Skeletal muscle satellite cell (primary cell): ENCODE results near the gene KRTAP5-7.
"Not testable (repeated sequence)": the region's sequence is repeated elsewhere in the genome, so short reads cannot be mapped to it uniquely, and the experiment has no call there.

Source experiments
- H3K27me3 ChIP-seq: 2 replicates; pipeline ENCODE4 v1.7.0; 2013; ENCODE audit warnings: low read length; ENCODE audit not compliant: control insufficient read depth, insufficient read depth
- H3K36me3 ChIP-seq: 2 replicates; pipeline ENCODE4 v1.7.0; 2013; ENCODE audit warnings: mild to moderate bottlenecking, control low read depth, low read length; ENCODE audit not compliant: insufficient read depth
- H3K4me1 ChIP-seq: 2 replicates; pipeline ENCODE4 v1.7.0; 2013; ENCODE audit warnings: low read length; ENCODE audit not compliant: control insufficient read depth, insufficient read depth
- H3K4me2 ChIP-seq: 2 replicates; pipeline ENCODE4 v1.7.0; 2013; ENCODE audit warnings: mild to moderate bottlenecking, low read length
- H3K4me3 ChIP-seq: 2 replicates; pipeline ENCODE4 v1.7.0; 2013; ENCODE audit warnings: low read length
- H3K9ac ChIP-seq: 2 replicates; pipeline ENCODE4 v1.7.0; 2013; ENCODE audit warnings: mild to moderate bottlenecking, low read depth, low read length, moderate library complexity
- H3K9me3 ChIP-seq: replicated peaks from 2 replicates; pipeline ENCODE4 v1.7.0; 2013; ENCODE audit warnings: mild to moderate bottlenecking, control low read depth, low read length

The KRTAP5-7 gene

DNA sequence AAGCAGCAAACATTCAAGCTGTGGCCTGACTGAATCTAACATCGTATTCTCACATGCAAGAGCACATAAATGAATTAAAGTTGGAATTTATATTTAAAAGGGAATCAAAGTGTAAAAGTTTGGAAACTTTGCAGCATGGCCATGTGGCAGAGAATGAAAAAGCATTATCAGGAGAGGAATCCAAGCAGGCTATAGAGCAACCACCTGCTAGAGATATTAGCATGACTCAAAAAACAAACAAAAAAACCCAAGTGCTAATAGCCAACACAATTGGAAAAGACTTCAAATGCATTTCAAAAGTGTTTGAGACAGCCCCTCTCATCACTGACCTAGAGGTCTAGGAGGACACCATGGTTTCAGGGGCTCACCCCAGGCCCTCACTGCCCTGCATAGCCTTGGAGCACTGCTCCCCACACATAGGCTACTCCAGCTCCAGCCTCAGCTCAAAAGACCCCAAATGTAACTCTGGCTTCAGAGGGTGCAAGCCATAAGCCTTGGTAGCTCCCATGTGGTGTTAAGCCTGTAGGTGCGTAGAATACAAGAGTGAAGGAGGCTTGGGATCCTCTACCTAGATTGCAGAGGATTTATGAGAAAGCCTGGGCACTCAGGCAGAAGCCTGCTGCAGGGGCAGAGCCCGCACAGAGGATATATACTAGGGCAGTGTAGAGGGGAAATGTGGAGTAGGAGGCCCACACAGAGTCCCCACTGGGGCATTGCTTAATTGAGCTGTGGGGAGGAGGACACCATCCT lies 1.7 kb upstream of the KRTAP5-7 start:
- no peak overlapping the region for H3K9ac ChIP-seq
- no peaks in the 10 kb centered on the region for H3K9me3 ChIP-seq
- no peak overlapping the region for H3K4me3 ChIP-seq
- H3K36me3 ChIP-seq, result no peaks in the 10 kb centered on the region
- no peak overlapping the region for H3K4me2 ChIP-seq
- no peaks in the 10 kb centered on the region for H3K4me1 ChIP-seq
- H3K27me3 ChIP-seq, result peaks cover 2% of the 10 kb centered on the region

DNA sequence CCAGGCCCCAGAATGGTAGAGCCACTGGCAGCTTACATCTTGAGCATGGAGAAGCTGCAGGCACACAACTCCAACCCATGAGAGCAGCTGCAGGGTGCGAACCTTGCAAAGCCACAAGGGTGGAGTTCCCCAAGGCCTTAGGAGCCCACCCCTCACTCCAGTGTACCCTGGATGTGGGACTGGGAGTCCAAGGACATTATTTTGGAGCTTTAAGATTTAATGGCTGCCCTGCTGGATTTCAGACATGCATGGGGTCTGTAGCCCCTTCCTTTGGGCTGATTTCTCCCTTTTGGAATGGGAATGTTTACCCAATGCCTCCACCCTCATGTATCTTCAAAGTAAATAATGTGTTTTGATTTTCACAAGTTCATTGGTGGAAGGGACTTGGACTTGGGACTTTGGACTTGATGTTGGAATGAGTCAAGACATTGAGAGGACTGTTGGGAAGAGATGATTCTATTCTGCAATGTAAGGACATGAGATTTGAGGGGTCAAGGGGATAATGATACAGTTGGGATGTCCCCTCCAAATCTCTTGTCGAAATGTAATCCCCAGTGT lies 1.1 kb upstream of the KRTAP5-7 start:
- no peaks in the 10 kb centered on the region for H3K9me3 ChIP-seq
- peaks cover 2% of the 10 kb centered on the region for H3K27me3 ChIP-seq
- no peak overlapping the region for H3K9ac ChIP-seq
- H3K4me1 ChIP-seq, result no peaks in the 10 kb centered on the region
- no peak overlapping the region for H3K4me2 ChIP-seq
- H3K4me3 ChIP-seq, result no peak overlapping the region
- no peaks in the 10 kb centered on the region for H3K36me3 ChIP-seq

DNA sequence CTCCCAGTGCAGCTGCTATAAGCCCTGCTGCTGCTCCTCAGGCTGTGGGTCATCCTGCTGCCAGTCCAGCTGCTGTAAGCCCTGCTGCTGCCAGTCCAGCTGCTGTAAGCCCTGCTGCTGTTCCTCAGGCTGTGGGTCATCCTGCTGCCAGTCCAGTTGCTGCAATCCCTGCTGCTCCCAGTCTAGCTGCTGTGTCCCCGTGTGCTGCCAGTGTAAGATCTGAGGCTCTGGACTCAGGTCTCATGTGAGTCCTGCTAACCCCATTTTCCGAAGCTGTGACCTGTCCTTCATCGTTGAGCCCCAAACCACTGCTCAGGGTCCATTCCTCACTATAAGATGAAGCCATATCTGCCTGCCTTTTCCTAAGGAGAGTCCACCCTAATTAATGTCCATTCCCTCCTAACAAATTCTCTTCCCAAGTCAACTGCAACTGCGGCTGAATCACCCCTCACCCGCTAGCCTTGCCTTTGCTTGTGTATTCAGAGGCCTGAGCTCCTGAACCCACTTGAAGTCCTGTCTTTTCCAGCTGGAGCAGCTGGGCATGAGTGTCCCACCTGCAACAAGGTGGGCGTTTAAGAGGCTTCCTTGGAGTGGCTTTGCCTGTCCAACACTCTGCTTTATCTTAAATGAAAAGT lies 626 bp downstream of the KRTAP5-7 start:
- Histone ChIP-seq H3K36me3 (no peaks in the 10 kb centered on the region), H3K9me3 (no peaks in the 10 kb centered on the region), H3K4me2 (no peak overlapping the region), H3K4me3 (no peak overlapping the region), H3K27me3 (peaks cover 10% of the 10 kb centered on the region), H3K4me1 (no peaks in the 10 kb centered on the region), H3K9ac (no peak overlapping the region)

DNA sequence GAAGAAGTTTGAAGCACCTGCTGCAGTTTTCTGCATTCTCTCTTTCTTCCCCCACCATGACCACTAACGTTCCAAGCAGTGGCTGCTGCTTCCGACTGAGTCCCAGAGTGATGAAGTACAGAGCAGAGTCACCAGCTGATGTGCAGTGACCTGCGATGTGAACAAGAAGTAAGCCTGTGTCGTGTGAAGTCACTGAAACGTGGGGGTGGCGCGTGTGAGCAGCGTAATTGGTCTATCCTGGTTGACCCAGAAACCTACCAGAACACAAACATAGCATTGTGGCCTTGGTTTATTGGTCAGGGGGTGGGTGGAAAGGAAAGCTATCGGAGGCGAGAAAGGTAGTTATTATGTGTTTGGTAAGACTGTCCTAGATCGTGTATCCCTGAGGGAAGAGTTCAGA lies 3.5 kb downstream of the KRTAP5-7 start:
- Histone ChIP-seq H3K4me1 (no peaks in the 10 kb centered on the region), H3K36me3 (no peaks in the 10 kb centered on the region), H3K4me3 (no peak overlapping the region), H3K9me3 (no peaks in the 10 kb centered on the region), H3K9ac (no peak overlapping the region), H3K27me3 (peaks cover 10% of the 10 kb centered on the region), H3K4me2 (no peak overlapping the region)

DNA sequence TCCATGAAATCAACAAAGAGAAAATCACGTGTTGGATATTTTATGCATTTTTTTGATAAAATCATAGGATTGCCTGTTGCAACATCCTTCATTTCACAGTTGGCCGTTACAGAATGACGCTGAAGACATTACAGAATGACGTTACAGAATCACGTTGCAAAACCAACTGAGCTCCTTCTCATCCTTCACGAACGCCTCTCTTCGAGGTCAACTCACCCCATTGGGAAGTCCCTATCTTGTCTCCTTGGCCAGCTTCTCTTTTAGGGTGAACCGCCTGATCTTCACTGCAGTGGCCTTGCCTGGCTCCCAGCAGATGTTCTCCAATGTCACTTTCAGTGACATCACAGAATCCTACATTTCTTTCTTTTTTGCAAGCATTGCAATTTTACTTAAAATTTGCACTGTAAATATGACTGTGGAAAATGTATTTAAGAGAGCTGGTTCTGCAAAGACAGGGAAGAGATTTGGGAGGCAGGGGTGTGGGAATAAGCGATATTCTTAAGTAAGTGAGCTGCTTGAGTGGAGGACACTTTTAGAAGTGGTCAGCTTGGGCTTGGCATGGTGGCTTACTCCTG lies 5.1 kb downstream of the KRTAP5-7 start:
- Histone ChIP-seq H3K27me3 (peaks cover 10% of the 10 kb centered on the region), H3K9me3 (no peaks in the 10 kb centered on the region), H3K36me3 (no peaks in the 10 kb centered on the region), H3K9ac (no peak overlapping the region), H3K4me1 (no peaks in the 10 kb centered on the region), H3K4me3 (no peak overlapping the region), H3K4me2 (no peak overlapping the region)

DNA sequence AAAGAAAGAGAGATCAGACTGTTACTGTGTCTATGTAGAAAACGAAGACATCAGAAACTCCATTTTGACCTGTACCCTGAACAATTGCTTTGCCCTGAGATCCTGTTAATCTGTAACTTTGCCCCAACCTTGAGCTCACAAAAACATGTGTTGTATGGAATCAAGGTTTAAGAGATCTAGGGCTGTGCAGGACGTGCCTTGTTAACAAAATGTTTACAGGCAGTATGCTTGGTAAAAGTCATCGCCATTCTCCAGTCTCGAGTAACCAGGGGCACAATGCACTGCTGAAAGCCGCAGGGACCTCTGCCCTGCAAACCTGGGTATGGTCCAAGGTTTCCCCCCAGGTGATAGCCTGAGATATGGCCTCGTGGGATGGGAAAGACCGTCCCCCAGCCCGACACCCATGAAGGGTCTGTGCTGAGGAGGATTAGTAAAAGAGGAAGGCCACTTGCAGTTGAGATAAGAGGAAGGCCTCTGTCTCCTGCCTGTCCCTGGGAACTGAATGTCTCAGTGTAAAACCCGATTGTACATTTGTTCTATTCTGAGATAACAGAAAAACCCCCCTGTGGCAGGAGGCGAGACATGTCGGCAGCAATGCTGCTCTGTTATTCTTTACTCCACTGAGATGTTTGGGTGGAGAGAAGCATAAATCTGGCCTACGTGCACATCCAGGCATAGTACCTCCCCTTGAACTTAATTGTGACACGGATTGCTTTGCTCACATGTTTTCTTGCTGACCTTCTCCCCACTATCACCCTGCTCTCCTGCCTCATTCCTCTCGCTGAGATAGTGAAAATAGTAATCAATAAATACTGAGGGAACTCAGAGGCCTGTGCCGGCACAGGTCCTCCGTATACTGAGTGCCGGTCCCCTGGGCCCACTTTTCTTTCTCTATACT lies 7.9 kb downstream of the KRTAP5-7 start:
- H3K4me3 ChIP-seq, H3K4me2 ChIP-seq, H3K36me3 ChIP-seq, H3K9ac ChIP-seq, H3K4me1 ChIP-seq, H3K9me3 ChIP-seq: not testable (repeated sequence)
- H3K27me3 ChIP-seq, result peaks cover 10% of the 10 kb centered on the region

DNA sequence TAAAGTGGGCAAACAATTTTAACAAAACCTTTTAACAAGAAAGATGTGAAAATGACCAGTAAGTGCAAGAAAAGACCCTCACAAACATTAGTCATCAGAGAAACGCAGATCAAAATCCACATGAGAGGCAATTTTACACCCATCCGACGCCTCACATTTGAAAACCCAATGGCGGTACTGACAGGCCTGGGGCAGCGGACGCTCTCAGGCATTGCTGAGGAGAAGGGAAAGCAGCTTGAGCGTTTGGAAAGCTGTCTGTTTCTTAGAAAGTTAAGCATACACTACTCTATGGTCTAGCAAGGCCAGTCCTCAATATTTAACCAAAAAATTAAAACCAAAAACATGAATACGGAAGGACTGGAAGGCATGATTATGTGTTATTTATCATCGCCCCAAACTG lies 8.8 kb downstream of the KRTAP5-7 start:
- H3K4me3 ChIP-seq, result no peak overlapping the region
- peaks cover 8% of the 10 kb centered on the region for H3K27me3 ChIP-seq
- H3K36me3 ChIP-seq, result no peaks in the 10 kb centered on the region
- H3K4me1 ChIP-seq, result no peaks in the 10 kb centered on the region
- H3K9me3 ChIP-seq, result no peaks in the 10 kb centered on the region
- no peak overlapping the region for H3K9ac ChIP-seq
- no peak overlapping the region for H3K4me2 ChIP-seq

DNA sequence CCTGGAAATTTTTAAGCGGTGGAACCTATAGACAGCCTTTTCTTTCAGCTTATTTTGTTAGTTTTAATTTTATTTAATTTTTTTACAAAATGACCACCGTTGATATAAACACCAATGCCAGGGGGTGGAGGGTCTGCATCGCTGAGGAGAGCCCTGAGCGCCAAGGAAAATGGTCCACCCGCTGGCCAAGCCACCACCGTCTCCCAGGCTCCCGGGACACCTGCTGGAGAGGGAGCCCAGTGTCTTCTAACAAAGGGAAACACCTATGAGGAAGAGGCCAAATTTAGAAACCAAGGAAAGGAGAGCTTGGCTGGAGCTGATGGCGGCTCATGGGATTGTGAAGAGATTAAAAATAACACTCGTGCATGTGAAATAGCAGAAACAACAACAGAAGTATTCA lies 10.5 kb downstream of the KRTAP5-7 start:
- Histone ChIP-seq H3K27me3 (no peaks in the 10 kb centered on the region), H3K4me3 (no peak overlapping the region), H3K4me1 (no peaks in the 10 kb centered on the region), H3K4me2 (no peak overlapping the region), H3K9ac (no peak overlapping the region), H3K9me3 (no peaks in the 10 kb centered on the region), H3K36me3 (no peaks in the 10 kb centered on the region)

DNA sequence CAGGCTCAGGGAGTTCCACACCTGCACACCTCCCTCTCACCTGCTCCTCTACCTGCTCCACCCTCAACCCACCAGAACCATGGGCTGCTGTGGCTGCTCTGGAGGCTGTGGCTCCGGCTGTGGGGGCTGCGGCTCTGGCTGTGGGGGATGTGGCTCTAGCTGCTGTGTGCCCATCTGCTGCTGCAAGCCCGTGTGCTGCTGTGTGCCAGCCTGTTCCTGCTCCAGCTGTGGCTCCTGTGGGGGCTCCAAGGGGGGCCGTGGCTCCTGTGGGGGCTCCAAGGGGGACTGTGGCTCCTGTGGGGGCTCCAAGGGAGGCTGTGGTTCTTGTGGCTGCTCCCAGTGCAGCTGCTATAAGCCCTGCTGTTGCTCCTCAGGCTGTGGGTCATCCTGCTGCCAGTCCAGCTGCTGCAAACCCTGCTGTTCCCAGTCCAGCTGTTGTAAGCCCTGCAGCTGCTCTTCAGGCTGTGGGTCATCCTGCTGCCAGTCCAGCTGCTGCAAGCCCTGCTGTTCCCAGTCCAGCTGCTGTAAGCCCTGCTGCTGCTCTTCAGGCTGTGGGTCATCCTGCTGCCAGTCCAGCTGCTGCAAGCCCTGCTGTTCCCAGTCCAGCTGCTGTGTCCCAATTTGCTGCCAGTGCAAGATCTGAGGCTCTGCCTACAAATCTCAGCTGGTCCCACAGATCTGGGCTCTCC lies 11.1 kb downstream of the KRTAP5-7 start, which contains the start of gene KRTAP5-8:
Gene KRTAP5-8 (plus strand): TSS at position 49 of the 689 bp plus-strand sequence. CDS start 31 bp downstream, at position 80.
- not testable (repeated sequence) for H3K36me3 ChIP-seq, H3K9ac ChIP-seq, H3K27me3 ChIP-seq, H3K4me2 ChIP-seq, H3K4me1 ChIP-seq, H3K9me3 ChIP-seq, H3K4me3 ChIP-seq

DNA sequence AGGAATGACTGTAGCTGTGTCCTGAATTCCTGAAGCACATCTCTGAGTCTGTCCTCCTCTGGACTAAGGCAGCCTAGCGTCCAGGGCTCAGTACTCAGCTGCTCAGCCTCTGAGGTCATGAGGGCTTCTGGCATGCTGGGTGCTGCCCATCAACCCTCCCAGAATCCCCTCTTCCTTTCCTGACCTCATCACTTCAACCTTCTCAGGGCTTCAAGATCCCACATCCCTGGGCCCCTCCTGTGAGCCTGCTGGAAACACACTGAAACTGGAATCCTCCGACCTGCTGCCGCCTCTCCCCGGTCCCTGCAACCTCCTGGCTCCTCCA lies 11.6 kb downstream of the KRTAP5-7 start:
- no peaks in the 10 kb centered on the region for H3K27me3 ChIP-seq
- H3K4me1 ChIP-seq, result no peaks in the 10 kb centered on the region
- no peak overlapping the region for H3K4me2 ChIP-seq
- H3K9ac ChIP-seq, result no peak overlapping the region
- H3K36me3 ChIP-seq, result no peaks in the 10 kb centered on the region
- no peaks in the 10 kb centered on the region for H3K9me3 ChIP-seq
- no peak overlapping the region for H3K4me3 ChIP-seq

DNA sequence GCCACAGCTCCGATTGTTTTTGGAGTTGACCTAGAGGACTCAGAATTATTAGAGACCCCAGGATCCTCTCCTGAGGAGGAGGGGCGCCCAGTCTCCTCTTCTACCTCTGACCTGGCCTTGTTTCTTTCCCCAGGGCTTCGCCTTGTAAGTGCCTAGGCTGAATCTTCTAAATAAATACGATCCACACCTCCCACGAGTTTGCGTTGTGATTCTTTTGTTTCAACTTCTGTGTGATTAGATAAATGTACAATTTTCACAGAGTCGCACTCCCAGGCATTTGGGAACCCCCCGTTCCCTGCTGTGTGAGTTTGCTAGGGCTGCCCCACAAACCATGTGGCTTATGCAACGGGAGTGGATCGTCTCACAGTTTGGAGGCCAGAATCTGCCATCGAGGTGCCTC lies 11.9 kb downstream of the KRTAP5-7 start:
- Histone ChIP-seq H3K27me3 (no peaks in the 10 kb centered on the region), H3K4me2 (no peak overlapping the region), H3K9ac (no peak overlapping the region)

More for the DNA sequence above, 11.9 kb downstream of the KRTAP5-7 start:
- H3K36me3 ChIP-seq, result no peaks in the 10 kb centered on the region
- H3K9me3 ChIP-seq, result no peaks in the 10 kb centered on the region
- no peaks in the 10 kb centered on the region for H3K4me1 ChIP-seq
- H3K4me3 ChIP-seq, result no peak overlapping the region
